GM18526 (cell line): ENCODE results near the gene DEFB129.

Experiments
- POLR2A ChIP-seq: IDR thresholded peaks from 3 replicates; pipeline ENCODE4 v1.6.1; 2011; ENCODE audit not compliant: insufficient read length; ENCODE audit errors: extremely low read depth

Gene DEFB129, protein sequence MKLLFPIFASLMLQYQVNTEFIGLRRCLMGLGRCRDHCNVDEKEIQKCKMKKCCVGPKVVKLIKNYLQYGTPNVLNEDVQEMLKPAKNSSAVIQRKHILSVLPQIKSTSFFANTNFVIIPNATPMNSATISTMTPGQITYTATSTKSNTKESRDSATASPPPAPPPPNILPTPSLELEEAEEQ

DNA sequence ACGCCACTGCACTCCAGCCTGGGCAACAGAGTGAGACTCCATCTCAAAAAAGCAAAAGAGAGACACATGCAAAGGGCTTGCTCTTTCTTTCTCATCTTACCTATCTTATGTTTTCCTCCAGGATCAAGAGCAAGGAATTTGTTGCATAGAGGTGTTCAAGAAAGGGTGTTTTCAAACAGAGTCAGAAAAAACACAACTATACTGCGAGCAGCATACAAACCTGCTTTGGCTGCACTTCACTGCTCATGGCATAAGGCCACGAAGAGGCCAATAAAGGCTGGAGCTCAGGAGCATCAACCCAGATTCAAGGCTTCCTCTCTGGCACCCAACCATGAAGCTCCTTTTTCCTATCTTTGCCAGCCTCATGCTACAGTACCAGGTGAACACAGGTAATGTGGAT, at the start of gene DEFB129:
Gene DEFB129 (plus strand): TSS at position 301 of the 400 bp plus-strand sequence. CDS start 31 bp downstream, at position 332.
- no peak for TF ChIP-seq POLR2A

DNA sequence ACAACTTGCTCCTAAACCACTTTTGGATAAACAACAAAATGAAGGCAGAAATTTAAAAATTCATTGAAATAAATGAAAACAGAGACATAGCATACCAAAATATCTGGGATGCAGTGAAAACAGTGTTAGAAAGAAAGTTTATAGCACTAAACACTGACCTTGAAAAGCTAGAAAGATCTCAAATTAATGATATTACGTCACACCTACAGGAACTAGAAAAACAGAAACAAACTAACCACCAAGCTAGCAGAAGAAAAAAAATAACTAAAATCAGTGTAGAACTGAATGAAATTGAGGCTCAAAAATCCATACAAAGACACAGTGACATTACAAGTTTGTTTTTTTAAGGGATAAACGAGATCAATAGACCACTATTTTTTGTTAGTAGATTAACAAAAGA, 42.8 kb upstream of the DEFB129 start:
- no peak for TF ChIP-seq POLR2A

DNA sequence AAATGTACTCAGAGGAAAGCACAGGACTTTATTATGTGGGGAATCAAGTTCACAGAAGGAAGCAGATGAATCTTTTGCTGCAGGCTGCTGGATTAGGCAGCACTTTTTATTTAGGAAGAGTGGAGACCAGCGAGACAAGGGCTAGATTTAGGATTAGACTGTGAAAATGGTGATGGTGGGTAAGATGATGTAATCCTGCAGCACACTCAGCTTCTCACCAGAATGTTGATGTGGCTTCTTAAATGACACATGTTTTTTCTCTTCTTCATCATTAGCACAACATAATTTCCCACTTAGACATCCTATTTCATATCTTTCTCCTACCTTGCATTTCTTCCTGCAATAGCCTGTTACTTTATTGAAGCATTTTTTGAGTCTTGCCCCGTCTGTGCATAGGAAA, 39.3 kb upstream of the DEFB129 start:
- no peak for TF ChIP-seq POLR2A

DNA sequence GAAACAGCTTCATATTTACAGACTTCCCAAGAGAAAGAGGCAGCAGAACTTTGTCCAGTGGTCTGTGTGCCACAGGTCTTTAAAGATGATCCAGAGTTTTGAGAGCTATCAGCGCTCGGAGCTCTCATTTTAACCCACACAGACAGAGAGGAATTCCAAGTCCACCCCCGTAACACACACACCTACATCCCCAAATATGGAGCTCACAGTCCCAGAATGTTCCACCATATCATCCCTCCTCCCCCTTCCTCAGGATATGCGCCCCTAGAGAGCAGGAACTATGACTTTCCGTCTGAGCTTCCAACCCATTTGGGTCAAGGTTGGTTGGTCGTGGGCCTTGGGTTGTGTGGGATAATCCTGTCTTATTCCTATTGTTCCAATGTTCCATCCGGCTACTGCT, 37.4 kb upstream of the DEFB129 start, which contains the start of gene DEFB128:
Gene DEFB128 (minus strand): TSS at position 101 of the 400 bp plus-strand sequence. CDS start 88 bp downstream, at position 13.
- TF ChIP-seq POLR2A = no peak

DNA sequence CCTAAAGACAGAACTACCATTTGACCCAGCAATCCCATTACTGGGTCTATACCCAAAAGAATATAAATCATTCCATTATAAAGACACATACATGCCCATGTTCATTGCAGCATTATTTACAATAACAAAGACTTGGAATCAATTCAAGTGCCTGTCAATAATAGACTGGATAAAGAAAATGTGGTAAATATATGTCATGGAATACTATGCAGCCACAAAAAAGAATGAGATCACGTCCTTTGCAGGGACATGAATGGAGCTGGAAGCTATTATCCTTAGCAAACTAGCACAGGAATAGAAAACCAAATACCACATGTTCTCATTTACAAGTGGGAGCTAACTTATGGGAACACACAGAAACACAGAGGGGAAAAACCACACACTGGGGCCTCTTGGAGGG, 28.8 kb upstream of the DEFB129 start:
- TF ChIP-seq POLR2A = no peak

DNA sequence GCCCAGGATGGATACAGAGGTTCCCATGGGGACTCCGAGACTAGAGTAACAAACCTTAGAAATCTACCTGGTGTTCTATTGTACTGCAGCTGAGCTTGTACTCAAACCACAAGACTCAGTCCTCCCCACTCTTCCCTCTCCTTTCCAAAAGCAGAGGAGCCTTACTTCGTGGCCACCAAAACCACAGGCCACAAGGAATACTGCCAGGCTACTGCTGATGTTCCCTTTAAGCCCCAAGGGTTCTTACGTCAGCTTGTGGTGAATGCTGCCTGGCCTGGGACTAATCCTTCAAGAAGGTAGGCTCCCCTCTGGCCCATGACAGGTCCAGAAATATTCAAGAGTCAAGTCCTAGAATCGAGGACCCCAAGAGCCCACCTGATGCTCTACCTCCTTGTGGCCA, 27.1 kb upstream of the DEFB129 start:
- no peak for TF ChIP-seq POLR2A

DNA sequence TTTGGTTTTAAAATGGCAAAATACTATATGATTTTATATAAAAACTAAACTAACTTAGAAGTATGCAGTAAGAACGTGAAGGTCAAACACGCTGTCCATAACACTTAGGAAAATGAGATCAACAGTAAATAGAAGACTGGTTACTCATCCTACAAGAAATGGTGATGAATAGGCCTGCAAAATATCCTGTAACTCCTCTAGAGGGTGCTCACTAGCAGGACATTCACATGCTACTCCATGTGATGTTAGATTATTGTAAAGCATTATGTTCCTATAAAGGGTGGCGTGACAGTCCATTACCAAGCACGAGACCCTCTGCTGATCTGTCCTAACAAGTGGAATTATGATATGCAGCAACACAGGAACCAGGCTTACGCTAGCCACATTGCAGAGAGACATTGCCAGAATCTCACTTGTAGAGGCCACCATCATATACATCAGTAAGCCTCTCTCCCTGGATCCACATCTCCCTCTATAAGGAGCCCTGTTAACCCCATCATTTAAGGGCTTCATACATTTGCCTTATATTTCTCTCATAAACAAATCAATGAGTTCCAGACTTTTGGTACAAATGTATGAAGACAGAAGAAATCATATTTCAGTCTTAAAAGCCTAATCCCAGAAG, 18.0 kb upstream of the DEFB129 start:
- no peak for TF ChIP-seq POLR2A

DNA sequence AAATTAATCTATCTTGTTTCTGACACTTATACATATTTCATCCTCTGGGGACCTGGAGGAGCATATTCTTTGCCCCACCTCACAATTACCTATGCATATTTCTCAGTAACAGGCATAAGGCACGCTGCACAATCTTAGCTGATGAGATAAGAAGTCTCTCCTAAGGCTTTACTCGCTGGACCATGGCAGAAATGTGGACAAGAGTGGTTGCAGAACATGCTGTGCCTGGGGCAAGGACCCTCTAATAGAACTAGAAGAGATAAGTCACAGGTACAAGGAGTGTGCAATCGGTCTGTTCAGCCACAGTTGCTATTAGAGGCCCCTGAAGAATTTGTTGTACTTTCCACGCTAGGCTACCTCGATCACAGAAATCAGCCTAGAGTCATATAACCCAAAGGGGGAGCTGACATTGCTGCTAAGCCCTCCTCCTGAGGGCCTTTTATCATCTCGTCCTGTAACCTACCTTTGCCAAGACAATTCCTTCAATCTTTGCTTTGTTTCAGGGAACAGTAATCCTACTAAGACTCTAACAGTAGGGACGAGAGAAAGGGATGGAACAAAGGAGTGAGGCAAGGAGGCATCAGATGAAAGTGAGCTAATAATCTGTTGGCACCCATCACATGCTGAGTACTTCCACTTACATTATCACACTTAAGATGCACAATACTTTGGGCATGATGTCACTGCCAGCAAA, 16.1 kb upstream of the DEFB129 start:
- TF ChIP-seq POLR2A = no peak

DNA sequence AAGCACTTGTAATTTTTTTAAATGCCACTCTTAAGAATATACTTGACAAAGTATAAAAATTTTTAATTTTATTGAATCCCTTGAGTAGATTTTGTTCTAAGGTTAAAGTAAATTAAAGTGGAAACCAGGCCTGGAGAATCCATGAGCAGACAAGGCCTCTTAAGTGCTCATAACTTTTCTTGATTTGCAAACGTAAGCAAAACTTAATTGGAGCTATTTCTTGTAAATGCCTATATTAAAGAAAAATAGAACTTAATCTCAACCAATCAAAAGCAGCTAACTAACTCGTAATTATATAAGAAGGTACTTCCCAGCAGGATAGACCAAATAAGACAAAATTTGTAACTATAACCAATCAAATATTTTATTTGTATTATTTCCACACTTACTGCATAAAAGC, 12.7 kb upstream of the DEFB129 start:
- TF ChIP-seq POLR2A = no peak

DNA sequence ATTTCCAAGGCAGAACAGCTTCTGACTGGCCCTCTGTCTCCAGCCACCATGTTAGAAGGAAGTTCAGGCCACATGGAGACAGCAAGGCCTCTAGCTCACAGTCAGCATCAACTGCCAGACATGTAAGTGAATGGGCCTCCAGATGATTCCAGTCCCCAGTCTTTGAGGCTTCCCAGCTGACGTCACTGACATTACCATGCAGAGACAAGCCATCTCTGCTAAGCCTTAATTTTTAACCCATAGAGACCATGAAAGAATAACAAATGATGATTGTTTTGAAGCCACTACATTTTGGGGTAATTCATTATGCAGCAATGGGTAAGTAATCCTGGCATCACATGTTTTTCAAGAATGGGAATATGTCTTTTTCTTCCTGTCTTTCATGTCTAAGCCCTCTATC, 11.3 kb upstream of the DEFB129 start:
- no peak for TF ChIP-seq POLR2A

DNA sequence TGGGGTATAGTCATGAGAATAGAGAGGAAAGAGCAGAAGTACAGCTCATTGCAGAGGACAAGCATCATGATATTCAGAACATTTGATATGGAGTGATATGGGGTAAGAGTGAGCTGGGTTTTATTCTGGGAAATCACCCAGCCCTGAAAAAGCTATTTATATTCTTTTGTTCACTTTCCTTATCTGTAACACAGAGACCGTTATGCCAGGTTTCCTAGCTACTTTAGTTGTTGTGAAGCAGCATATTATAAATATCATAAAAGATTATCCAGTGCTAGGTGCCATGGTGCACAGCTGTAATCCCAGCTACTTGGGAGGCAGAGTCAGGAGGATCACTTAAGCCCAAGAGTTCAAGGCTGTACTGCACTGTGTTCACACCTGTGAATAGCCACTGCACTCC, 9.8 kb upstream of the DEFB129 start:
- no peak for TF ChIP-seq POLR2A

DNA sequence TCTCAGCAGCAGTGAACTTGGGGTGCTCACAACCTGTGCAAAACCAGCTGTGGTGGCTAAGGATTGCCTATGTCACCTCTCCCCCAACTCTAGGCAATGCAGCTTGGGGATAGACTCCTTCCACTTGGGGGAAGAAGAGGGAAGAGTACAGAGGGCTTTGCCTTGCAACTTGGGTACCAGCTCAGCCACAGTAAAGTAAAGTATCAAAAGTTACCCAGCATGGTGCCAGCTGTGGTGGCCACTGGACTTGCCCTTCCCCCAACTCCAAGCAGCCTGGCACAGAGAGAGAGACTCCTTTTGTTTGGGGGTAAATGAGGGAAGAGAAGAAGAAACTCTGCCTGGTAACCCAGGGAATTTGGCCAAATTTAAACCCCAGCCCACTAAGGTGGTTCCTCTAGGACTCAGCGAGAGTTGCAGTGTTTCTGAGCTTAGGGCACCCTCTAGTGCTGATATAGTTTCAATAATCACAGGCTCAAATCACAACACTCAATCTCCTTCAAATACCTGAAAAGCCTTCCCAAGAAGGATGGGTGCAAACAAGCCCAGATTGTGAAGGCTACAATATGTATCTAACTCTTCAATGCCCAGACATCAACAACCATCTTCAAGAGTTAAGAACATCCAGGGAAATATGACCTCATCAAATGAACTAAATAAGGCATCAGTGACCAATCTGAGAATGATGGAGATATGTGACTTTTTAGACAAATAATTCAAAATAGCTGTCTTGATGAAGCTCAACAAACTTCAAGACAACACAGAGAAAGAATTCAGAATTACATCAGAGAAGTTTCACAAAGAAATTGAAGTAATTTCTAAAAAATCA, 7.6 kb upstream of the DEFB129 start:
- no peak for TF ChIP-seq POLR2A

DNA sequence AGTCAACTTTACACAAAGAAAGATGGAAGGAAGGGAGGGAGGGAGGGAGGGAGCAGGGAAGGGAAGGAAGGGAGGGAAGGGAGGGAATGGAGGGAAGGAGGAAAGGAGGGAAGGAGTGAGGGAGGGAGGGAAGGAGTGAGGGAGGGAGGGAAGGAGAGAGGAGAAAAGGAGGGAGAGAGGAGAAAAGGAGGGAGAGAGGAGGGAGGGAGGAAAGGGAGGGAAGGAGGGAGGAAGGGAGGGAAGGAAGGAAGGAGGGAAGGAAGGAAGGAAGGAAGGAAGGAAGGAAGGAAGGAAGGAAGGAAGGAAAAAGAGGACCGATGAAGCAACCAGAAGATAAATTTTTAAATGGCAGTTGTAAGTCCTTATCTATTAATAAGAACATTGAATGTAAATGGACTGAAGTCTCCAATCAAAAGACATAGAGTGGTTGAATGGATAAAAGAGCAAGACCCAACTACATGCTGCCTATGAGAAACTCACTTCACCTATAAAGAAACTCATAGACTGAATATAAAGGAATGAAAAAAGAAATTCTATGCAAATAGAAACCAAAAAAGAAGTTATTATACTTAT, 5.7 kb upstream of the DEFB129 start:
- TF ChIP-seq POLR2A = no peak

DNA sequence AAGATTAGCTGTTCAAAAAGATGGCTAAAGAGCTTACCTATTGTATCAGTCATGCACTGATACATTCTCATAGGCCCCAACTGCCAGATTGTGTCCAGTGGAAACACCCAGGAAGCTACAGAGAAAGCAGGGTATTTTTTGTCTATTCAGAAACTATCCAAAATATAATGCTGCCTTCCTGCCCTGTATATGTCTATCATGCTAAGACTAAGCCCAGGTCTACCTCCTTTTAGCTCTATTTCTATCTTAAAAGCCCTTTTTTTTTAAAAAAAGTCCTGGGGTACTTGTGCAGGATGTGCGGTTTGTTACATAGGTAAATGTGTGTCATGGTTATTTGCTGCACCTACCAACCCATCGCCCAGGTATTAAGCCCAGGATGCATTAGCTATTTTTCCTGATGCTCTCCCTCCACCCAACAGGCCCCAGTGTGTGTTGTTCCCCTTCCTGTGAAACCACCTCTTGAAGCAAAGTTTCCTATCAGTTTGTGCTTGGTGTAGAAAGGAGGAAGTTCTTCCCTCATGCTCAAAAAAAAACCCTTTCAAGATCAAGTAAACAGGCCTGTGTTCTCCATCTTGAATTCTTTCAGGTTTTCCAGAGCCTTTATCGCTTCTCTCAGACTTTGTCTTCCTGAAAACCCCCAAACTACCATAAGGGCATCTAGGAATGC, 514 bp downstream of the DEFB129 start:
- no peak for TF ChIP-seq POLR2A

DNA sequence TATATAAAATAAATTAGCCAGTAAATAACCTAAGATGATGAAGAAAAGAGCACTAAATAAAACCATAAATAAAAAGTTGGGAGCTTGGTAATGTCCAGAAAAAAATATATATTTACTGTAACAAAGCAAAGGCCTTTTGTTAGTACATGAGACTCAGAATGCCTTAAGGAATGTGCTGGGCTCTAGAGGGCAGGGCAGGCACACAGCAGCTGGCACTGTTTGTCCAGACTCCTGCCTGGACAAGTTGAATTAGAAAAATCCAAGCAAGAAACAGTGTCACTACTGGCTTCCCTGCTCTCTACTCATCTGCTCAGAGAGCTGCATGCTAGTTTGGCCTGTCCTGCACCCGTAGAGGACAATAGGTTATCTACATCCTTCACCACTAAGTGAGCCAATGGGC, 8.8 kb downstream of the DEFB129 start:
- no peak for TF ChIP-seq POLR2A
